Loucy (cell line): ENCODE results near the gene SLC35F3.

Source experiments
- EZH2phosphoT487 ChIP-seq: fragments of 200-600 bp; IDR thresholded peaks from 2 replicates; pipeline ENCODE4 v1.6.1; 2018; ENCODE audit warnings: antibody characterized with exemption, mild to moderate bottlenecking, moderate library complexity, borderline replicate concordance
- TF ChIP-seq, protein P1 (sequence below): fragments of 200-600 bp; sonication (generic); conservative IDR thresholded peaks from 2 replicates; pipeline ENCODE4 v1.5.1; 2014; ENCODE audit warnings: mild to moderate bottlenecking, antibody characterized with exemption, low read length

DNA sequence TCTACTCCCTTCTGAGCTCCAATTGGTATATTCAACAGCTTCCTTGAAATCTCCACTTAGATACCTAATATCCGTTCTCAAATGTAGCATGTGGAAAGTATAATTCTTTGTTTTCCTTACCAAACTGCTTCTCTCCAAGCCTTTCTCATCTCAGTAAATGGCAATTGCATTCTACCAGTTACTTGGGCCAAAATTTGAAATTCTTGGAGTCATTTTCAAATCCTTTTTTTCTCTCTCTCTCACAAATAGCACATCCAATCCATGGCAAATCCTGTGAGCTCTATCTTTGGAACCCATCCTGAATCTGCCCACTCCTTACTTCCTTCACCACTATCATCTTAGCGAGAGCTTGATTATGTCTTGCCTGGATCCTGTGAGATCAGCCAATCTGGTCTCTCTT, 39.3 kb upstream of the SLC35F3 start:
- TF ChIP-seq, protein P1, sequence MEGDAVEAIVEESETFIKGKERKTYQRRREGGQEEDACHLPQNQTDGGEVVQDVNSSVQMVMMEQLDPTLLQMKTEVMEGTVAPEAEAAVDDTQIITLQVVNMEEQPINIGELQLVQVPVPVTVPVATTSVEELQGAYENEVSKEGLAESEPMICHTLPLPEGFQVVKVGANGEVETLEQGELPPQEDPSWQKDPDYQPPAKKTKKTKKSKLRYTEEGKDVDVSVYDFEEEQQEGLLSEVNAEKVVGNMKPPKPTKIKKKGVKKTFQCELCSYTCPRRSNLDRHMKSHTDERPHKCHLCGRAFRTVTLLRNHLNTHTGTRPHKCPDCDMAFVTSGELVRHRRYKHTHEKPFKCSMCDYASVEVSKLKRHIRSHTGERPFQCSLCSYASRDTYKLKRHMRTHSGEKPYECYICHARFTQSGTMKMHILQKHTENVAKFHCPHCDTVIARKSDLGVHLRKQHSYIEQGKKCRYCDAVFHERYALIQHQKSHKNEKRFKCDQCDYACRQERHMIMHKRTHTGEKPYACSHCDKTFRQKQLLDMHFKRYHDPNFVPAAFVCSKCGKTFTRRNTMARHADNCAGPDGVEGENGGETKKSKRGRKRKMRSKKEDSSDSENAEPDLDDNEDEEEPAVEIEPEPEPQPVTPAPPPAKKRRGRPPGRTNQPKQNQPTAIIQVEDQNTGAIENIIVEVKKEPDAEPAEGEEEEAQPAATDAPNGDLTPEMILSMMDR = no peak
- no peak for TF ChIP-seq EZH2phosphoT487
